ENCODE results near the gene SELENOM. TPM values are rescaled to one million over a fixed set of nuclear protein-coding genes. Genes with fewer than 3 reads are reported as not detected.
A peak's percentile ranks its signal among the peaks of the same experiment; 100 is the strongest.

The SELENOM gene
- total RNA-seq, 1 donor from 2014 or later, result 86.8 TPM

DNA sequence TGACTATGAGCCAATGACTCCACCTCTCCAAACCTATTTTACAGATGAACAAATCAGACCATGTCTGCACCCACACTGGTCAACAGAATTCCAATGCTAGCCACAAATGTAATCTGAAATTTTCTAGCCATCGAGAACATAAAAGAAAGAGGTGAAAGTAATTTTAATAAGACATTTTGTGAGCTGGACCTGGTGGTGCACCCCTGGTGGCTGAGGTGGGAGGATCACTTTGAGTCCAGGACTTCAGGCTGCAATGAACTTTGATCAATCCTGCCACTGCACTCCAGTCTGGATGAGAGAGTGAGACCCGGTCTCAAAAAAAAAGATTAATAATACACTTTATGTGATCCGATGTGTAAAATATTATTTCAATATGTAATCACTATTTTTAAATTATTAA, 43.2 kb upstream of the SELENOM start:
- Histone ChIP-seq H3K36me3 (no peaks in the 10 kb centered on the region), H3K27ac (no peak overlapping the region), H3K4me3 (no peak overlapping the region), H3K4me1 (peaks cover 9% of the 10 kb centered on the region), H3K9me3 (no peaks in the 10 kb centered on the region), H3K27me3 (ENCODE audit: low read depth) (no peaks in the 10 kb centered on the region)
- intact Hi-C loops (cut with DNase I), result no loop called here
- DNase-seq, result no peak
- TF ChIP-seq CTCF (IDR thresholded peaks at IDR 0.05), result no peak
- no peak for ATAC-seq

GRCh38 chr22:31148953-31149627, 41.7 kb upstream of the SELENOM start:
- ATAC-seq, result peak; percentile 94 to 96
- Histone ChIP-seq H3K36me3 (no peaks in the 10 kb centered on the region), H3K4me3 (no peak overlapping the region), H3K4me1 (peaks cover 9% of the 10 kb centered on the region), H3K27me3 (ENCODE audit: low read depth) (no peaks in the 10 kb centered on the region), H3K9me3 (no peaks in the 10 kb centered on the region), H3K27ac (peak overlapping the region; percentile 56)
- intact Hi-C loops (cut with DNase I), result no loop called here
- peak; percentile 71 for DNase-seq
- peak; percentile 89 for TF ChIP-seq CTCF (IDR thresholded peaks at IDR 0.05)

- no peaks in the 10 kb centered on the region for H3K27me3 ChIP-seq (ENCODE audit: low read depth)
- ATAC-seq (peak; percentile 12 to 57), DNase-seq (no peak)
- no peak for TF ChIP-seq CTCF (IDR thresholded peaks at IDR 0.05)
- H3K4me3 ChIP-seq, result no peak overlapping the region
- peak overlapping the region; percentile 56 for H3K27ac ChIP-seq
- peaks cover 9% of the 10 kb centered on the region for H3K4me1 ChIP-seq
- no peaks in the 10 kb centered on the region for H3K36me3 ChIP-seq
- intact Hi-C loops (cut with DNase I), result no loop called here
- no peaks in the 10 kb centered on the region for H3K9me3 ChIP-seq
These were observed 41.1 kb upstream of the SELENOM start for GRCh38 chr22:31148488-31148887.

- Histone ChIP-seq H3K36me3 (no peaks in the 10 kb centered on the region), H3K4me1 (peaks cover 15% of the 10 kb centered on the region), H3K27ac (no peak overlapping the region), H3K4me3 (no peak overlapping the region), H3K9me3 (no peaks in the 10 kb centered on the region), H3K27me3 (ENCODE audit: low read depth) (no peaks in the 10 kb centered on the region)
- no peak for TF ChIP-seq CTCF (IDR thresholded peaks at IDR 0.05)
- DNase-seq (no peak), ATAC-seq (no peak)
- intact Hi-C loops (cut with DNase I), result no loop called here
These were observed 36.9 kb upstream of the SELENOM start for GRCh38 chr22:31144223-31144622.

DNA sequence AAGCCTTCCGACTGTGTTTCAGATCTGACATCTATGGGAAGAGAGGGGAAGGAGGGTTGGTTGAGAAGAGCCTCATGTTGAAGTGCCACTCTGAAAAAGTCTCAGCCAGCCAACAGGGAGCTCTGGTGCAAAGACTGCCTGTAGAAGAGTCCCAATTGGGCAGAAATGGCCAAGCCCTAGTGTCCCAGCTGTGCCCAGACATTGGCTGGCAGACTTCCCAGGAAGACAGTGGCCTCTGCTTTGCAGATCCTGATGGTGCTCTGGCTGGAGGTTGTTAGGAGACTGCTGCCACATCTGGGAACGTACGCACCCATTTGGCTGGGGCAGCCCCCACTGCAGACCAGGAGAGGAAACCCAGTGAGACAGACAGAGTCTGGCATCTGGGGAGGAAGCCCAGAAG, 36.2 kb upstream of the SELENOM start:
- no peak for TF ChIP-seq CTCF (IDR thresholded peaks at IDR 0.05)
- Histone ChIP-seq H3K4me3 (no peak overlapping the region), H3K4me1 (peaks cover 11% of the 10 kb centered on the region), H3K27me3 (ENCODE audit: low read depth) (no peaks in the 10 kb centered on the region), H3K27ac (no peak overlapping the region), H3K9me3 (no peaks in the 10 kb centered on the region), H3K36me3 (no peaks in the 10 kb centered on the region)
- intact Hi-C loops (cut with DNase I), result no loop called here
- DNase-seq, result no peak
- ATAC-seq, result no peak
